Measurements from ENCODE around the gene C6orf89. TPM values are rescaled to one million over a fixed set of nuclear protein-coding genes. Genes with fewer than 3 reads are reported as not detected.

C6orf89 gene
- total RNA-seq, 1 experiment from 2014 or later: 32.9 TPM

DNA sequence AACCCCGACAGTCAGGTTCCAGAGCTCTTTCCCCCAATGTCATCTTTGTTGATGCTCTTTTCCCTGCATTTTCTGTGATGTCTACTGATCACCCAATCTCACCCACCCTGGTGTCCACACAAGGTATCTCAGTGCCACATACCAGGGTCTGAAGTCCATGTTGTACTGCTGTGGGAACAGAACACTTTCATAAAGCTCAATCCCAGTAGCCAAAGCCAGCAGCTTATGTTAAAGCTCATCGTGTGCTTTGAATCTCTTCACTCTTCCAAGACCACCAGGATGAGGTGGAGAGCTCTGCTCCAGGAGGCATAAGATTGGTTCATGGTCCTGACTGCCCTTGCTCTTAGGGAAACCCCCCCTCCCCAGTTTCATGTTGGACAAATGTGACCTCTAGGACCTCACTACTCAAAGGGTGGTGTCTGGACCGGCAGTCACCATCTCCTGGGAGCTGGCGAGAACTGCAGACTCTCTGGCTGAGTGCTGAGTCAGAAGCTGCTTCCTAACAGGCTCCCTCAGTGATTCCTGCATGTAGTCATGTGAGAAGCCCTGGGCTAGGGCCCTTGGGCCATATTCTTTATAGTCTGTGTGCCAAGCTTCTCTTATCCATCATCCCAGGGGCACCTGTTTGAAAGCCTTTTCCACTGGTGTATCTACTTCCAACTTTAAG is 33.1 kb upstream of the C6orf89 start (continued):
- TF ChIP-seq, protein P1, sequence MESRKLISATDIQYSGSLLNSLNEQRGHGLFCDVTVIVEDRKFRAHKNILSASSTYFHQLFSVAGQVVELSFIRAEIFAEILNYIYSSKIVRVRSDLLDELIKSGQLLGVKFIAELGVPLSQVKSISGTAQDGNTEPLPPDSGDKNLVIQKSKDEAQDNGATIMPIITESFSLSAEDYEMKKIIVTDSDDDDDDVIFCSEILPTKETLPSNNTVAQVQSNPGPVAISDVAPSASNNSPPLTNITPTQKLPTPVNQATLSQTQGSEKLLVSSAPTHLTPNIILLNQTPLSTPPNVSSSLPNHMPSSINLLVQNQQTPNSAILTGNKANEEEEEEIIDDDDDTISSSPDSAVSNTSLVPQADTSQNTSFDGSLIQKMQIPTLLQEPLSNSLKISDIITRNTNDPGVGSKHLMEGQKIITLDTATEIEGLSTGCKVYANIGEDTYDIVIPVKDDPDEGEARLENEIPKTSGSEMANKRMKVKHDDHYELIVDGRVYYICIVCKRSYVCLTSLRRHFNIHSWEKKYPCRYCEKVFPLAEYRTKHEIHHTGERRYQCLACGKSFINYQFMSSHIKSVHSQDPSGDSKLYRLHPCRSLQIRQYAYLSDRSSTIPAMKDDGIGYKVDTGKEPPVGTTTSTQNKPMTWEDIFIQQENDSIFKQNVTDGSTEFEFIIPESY (IDR thresholded peaks at IDR 0.05; ENCODE audit: extremely low read depth, insufficient replicate concordance, low read length): no peak
- TF ChIP-seq POLR2AphosphoS5 (IDR thresholded peaks at IDR 0.05; ENCODE audit: low read depth, low read length) (no peak), ZFX (IDR thresholded peaks at IDR 0.05) (no peak), REST (IDR thresholded peaks at IDR 0.05; ENCODE audit: low read depth) (no peak)

- ATAC-seq: no peak
- H3K4me2 ChIP-seq (ENCODE audit: low read length): no peak overlapping the region
- BruUV-seq (replicated peaks): no TSS peak
- intact Hi-C loops (cut with micrococcal nuclease): no loop called here
- no peak overlapping the region for H3K9ac ChIP-seq (ENCODE audit: low read length)
- no peaks in the 10 kb centered on the region for H3K27me3 ChIP-seq (ENCODE audit: insufficient read depth, low read length)
- no peak for DNase-seq (ENCODE audit: low read depth, low spot score)
- no peaks in the 10 kb centered on the region; a peak in 1 of 4 replicates for H3K4me1 ChIP-seq (ENCODE audit: control insufficient read depth in 1 of 2, insufficient read depth in 2 of 2, low read length in 2 of 2)
- peaks cover 11% of the 10 kb centered on the region; the same call in 1 of the 2 replicates for H3K79me2 ChIP-seq (ENCODE audit: insufficient read depth, low read length)
- no peaks in the 10 kb centered on the region for H3K9me3 ChIP-seq (ENCODE audit: control insufficient read depth in 1 of 2, insufficient read depth in 1 of 2, low read depth in 1 of 2, low read length in 2 of 2)
- no peak overlapping the region for H2AFZ ChIP-seq (ENCODE audit: low read depth, low read length, poor library complexity, severe bottlenecking)
- ChIA-PET CTCF (interaction anchor here (1.5 to 3.5 kb wide), 3 partner anchors 11 to 32 kb away, joined by 4 to 21 read pairs (median 7); partner anchors contain the start of genes C6orf89 and PPIL1), POLR2A (no interaction called here), RAD21 (ENCODE audit: low non-redundant PET in 1 of 2, low total read pairs in 2 of 2, uncharacterized antibody in 2 of 2, unreplicated experiment in 2 of 2) (no interaction called here)
- no peak overlapping the region for H3K4me3 ChIP-seq (replicated peaks in 1 of 2; ENCODE audit: low read depth in 1 of 2, low read length in 2 of 2)
- no peaks in the 10 kb centered on the region for H3K9me2 ChIP-seq (ENCODE audit: insufficient read depth)
- peaks cover 5 to 16% of the 10 kb centered on the region in 2 experiments; a peak in 3 of 4 replicates for H3K36me3 ChIP-seq (ENCODE audit: control insufficient read depth in 1 of 2, insufficient read depth in 2 of 2, low read length in 2 of 2)
- no peak for TF ChIP-seq RAD21 (IDR thresholded peaks at IDR 0.05; ENCODE audit: low read depth)
- no peak for TF ChIP-seq TCF7L2 (IDR thresholded peaks at IDR 0.05; ENCODE audit: borderline replicate concordance, extremely low read depth, insufficient read depth, insufficient read length)
- no peak for TF ChIP-seq CBX3 (IDR thresholded peaks at IDR 0.05; ENCODE audit: low read depth)
- TF ChIP-seq EGR1 (IDR thresholded peaks at IDR 0.05; ENCODE audit: low read depth): no peak
- TF ChIP-seq POLR2AphosphoS5 (IDR thresholded peaks at IDR 0.05; ENCODE audit: low read depth, low read length): no peak
- TF ChIP-seq, protein P1 (IDR thresholded peaks at IDR 0.05; ENCODE audit: extremely low read depth, insufficient replicate concordance, low read length): no peak
- no peak for TF ChIP-seq POLR2A (IDR thresholded peaks at IDR 0.05; ENCODE audit: borderline replicate concordance, extremely low read depth, insufficient read depth, insufficient read length)
- TF ChIP-seq SRF (IDR thresholded peaks at IDR 0.05; ENCODE audit: low read depth): no peak
- TF ChIP-seq, protein P2, sequence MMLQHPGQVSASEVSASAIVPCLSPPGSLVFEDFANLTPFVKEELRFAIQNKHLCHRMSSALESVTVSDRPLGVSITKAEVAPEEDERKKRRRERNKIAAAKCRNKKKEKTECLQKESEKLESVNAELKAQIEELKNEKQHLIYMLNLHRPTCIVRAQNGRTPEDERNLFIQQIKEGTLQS (IDR thresholded peaks at IDR 0.05): no peak
- H4K20me1 ChIP-seq (ENCODE audit: insufficient read depth): no peaks in the 10 kb centered on the region
- no peak overlapping the region for H3K27ac ChIP-seq (ENCODE audit: low read depth, low read length)
Measured at GRCh38 chr6:36853325-36853724, 32.4 kb upstream of the C6orf89 start.

Measured in HCT116 (cell line).